Measurements from ENCODE around the gene BSPRY.
A peak's percentile ranks its signal among the peaks of the same experiment; 100 is the strongest.

The BSPRY gene

GRCh38 chr9:113409883-113410206 is 60.5 kb downstream of the BSPRY start:
- DNase-seq (ENCODE audit: low read depth, low spot score): no peak
- no peaks in the 10 kb centered on the region for H3K9me3 ChIP-seq (ENCODE audit: control insufficient read depth, insufficient read depth, low read length)
- no peaks in the 10 kb centered on the region for H3K27me3 ChIP-seq (ENCODE audit: control insufficient read depth, insufficient read depth, low read length)
- H3K36me3 ChIP-seq (ENCODE audit: control insufficient read depth, insufficient read depth, low read length): peaks cover 6% of the 10 kb centered on the region; the same call in 1 of the 2 replicates
- no peak overlapping the region for H3K27ac ChIP-seq (ENCODE audit: low read length)
- peaks cover 4% of the 10 kb centered on the region; the same call in 1 of the 2 replicates for H3K4me1 ChIP-seq (ENCODE audit: control insufficient read depth, insufficient read depth, low read length)
- H3K4me3 ChIP-seq (ENCODE audit: low read length): peak overlapping the region; percentile 73
- no CpG with 5 or more reads among the region's 20 CpGs for WGBS (ENCODE audit: insufficient coverage, insufficient read length)

GRCh38 chr9:113410207-113410864 is 61.0 kb downstream of the BSPRY start, which contains the start of the genes C9orf43 and POLE3:
C9orf43 (plus strand) TSS chr9:113410747; CDS start chr9:113413494, 2,747 bp downstream.
POLE3 (minus strand) TSS chr9:113410675; CDS start chr9:113410293, 382 bp downstream.
- Histone ChIP-seq H3K4me1 (ENCODE audit: control insufficient read depth, insufficient read depth, low read length) (peaks cover 4% of the 10 kb centered on the region; the same call in 1 of the 2 replicates), H3K9me3 (ENCODE audit: control insufficient read depth, insufficient read depth, low read length) (no peaks in the 10 kb centered on the region), H3K27me3 (ENCODE audit: control insufficient read depth, insufficient read depth, low read length) (no peaks in the 10 kb centered on the region), H3K27ac (ENCODE audit: low read length) (no peak within 1 kb of the TSS), H3K36me3 (ENCODE audit: control insufficient read depth, insufficient read depth, low read length) (peaks cover 6% of the 10 kb centered on the region; the same call in 1 of the 2 replicates), H3K4me3 (ENCODE audit: low read length) (peak within 1 kb of the TSS; percentile 73)
- no CpG with 5 or more reads among the region's 61 CpGs for WGBS (ENCODE audit: insufficient coverage, insufficient read length)
- DNase-seq (ENCODE audit: low read depth, low spot score): peak; percentile 85

GRCh38 chr9:113416149-113416721 is 66.9 kb downstream of the BSPRY start:
- H3K27ac ChIP-seq (ENCODE audit: low read length): no peak overlapping the region
- no peaks in the 10 kb centered on the region for H3K36me3 ChIP-seq (ENCODE audit: control insufficient read depth, insufficient read depth, low read length)
- no CpG with 5 or more reads among the region's 3 CpGs for WGBS (ENCODE audit: insufficient coverage, insufficient read length)
- no peaks in the 10 kb centered on the region for H3K27me3 ChIP-seq (ENCODE audit: control insufficient read depth, insufficient read depth, low read length)
- no peak for DNase-seq (ENCODE audit: low read depth, low spot score)
- H3K9me3 ChIP-seq (ENCODE audit: control insufficient read depth, insufficient read depth, low read length): no peaks in the 10 kb centered on the region
- 0 out of 2 replicates have a peak, but pooled peaks cover 2% of the 10 kb centered on the region for H3K4me1 ChIP-seq (ENCODE audit: control insufficient read depth, insufficient read depth, low read length)
- H3K4me3 ChIP-seq (ENCODE audit: low read length): no peak overlapping the region

GRCh38 chr9:113417370-113417769 is 68.0 kb downstream of the BSPRY start:
- DNase-seq (ENCODE audit: low read depth, low spot score): no peak
- no CpG with 5 or more reads among the region's 4 CpGs for WGBS (ENCODE audit: insufficient coverage, insufficient read length)
- H3K4me3 ChIP-seq (ENCODE audit: low read length): no peak overlapping the region

More at GRCh38 chr9:113417370-113417769, 68.0 kb downstream of the BSPRY start:
- H3K27me3 ChIP-seq (ENCODE audit: control insufficient read depth, insufficient read depth, low read length): no peaks in the 10 kb centered on the region
- H3K9me3 ChIP-seq (ENCODE audit: control insufficient read depth, insufficient read depth, low read length): no peaks in the 10 kb centered on the region
- H3K36me3 ChIP-seq (ENCODE audit: control insufficient read depth, insufficient read depth, low read length): no peaks in the 10 kb centered on the region
- H3K4me1 ChIP-seq (ENCODE audit: control insufficient read depth, insufficient read depth, low read length): no peaks in the 10 kb centered on the region
- H3K27ac ChIP-seq (ENCODE audit: low read length): no peak overlapping the region

Measured in iPS DF 6.9 (cell line).